ENCODE measurements around the gene HIRA.

Gene HIRA

DNA sequence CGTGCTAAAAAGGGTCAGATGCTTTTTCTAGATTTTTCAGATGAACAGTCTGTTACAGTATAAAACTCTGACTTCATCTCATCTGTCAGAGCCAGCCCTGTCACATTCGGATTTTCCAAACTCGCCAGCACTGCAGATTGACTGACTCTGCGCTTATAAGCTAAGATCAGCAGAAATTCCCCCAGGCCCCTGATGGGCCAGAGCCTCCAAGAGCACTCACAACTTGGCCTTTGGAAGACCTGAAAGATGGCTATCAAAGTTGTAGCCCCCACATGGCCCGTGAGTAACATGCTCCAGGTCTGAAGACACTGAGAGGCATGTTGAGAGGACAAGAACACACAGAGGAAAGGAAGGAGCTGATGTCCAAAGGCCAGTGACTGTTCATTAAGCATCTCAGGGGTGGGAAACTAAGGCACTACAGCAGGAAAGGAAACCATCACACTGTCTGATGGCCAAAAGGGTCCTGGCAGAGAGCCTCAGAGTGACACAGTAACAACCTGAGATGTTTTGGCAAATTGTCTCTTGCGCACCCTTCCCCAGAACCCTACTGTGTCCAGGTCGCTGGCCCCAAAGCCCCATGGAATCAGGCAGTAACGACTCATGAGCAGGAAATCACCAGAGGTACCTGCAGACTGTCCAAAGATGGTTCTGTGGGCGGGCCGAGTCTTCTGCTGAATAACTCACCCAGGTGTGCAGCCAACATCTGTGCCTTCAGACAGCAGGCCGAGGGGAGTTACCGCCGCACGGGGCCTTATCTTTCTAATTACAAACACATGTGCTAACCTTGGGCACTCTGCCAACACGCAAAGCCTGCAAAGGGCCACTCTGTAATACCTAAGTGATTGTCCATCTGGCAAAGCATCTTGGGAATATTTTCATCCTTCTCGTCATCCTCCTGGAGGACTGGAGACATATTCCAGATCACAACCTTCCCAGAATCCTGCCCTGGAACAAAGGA is 23.6 kb downstream of the HIRA start:
- no peak for DNase-seq

DNA sequence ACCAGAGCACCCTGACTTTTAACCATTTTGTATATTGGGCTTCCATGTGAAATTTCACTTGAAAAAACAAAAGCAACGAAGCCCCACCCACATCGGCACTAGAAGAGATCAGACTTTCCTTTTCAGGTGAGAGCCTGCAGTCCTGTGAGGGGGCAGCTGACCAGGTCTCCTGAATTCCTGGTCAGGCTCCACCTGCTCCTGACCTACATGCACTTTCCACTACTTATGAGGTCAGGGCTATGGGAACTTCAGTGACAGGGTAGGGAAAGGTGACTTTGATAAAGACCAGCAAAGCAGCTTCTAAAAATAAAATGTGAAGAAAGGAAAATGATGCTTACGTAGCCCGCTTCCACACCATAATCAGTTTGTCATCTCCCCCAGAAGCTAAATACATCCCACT is 24.7 kb downstream of the HIRA start:
- DNase-seq = no peak

GRCh38 chr22:19406281-19406811 is 25.2 kb downstream of the HIRA start:
- DNase-seq = no peak

DNA sequence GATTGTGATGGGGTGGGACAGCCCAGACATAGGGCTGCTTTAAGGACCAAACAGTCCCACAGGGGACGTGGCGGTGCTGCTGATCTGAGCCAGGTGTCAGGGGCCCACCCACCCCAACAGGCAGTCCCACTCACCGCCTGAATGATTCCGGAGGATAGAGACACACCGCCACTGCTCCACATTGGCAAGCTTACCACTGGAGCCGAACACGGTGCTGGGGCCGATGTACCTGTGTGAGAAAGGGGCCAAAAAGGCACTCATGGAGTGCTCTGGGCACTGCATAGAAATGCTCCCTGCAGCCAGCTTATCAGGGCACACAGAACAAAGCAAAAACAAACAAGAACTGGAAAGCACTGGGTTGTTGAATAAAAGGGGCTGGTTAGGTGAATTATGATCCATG is 25.9 kb downstream of the HIRA start:
- DNase-seq = no peak

- no peak for DNase-seq
These were observed 26.4 kb downstream of the HIRA start for GRCh38 chr22:19405133-19405532.

DNA sequence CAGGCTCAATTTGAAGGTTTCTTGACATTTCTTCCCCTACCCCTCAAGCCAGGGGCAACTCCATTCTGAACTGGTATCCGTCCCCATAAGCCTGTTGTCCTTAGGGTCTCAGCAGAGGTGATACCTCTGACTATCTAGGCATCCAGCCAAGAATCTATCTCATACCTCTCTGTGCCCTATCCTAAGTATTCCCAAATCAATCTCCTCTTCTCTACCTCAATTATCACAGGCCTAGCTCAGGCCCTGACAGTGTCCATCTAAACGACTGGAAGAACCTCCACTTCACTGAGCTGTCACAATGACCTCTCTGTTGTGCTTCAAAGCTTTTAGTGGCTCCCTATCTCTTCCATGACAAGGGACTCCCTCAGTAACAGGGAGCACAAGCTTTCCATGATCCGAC is 26.9 kb downstream of the HIRA start:
- no peak for DNase-seq

GRCh38 chr22:19402642-19403191 is 28.8 kb downstream of the HIRA start:
- no peak for DNase-seq

DNA sequence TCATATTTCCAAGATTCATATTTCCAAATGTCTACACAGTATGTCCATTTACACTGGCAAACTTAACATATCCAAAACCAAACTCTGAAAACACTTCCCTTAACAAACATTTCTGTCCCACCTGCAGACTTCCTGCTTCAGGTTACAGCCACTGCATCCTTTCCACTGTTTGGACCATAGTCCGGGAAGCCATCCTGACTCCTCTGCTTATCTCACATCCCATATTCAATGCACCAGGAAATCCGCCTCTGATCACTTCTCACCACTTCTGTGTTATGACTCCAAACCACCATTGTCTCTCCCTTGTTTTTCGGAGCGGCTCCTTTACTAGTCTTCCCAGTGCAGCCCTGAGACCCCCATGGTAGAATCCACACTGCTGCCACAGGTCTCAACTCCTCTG is 30.1 kb downstream of the HIRA start:
- DNase-seq = no peak

DNA sequence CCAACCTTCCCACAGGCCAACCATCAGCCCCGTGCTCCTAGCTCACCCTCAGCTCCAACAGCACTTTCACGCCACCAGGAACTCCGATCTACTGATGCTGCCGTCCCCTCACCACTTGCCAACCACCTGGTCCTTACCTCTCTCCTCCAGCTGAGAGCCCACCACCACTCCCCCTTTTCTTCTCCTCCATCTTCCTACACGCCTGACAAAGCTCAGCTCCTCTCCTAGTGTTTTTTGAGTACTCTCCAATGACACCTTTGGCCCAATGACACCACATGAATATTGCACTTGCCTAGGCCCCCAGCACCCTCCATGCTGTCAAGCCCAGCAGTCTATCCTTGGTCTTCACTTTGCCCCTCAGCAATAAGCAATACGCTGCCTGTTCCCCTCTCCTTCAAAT is 30.7 kb downstream of the HIRA start:
- no peak for DNase-seq

DNA sequence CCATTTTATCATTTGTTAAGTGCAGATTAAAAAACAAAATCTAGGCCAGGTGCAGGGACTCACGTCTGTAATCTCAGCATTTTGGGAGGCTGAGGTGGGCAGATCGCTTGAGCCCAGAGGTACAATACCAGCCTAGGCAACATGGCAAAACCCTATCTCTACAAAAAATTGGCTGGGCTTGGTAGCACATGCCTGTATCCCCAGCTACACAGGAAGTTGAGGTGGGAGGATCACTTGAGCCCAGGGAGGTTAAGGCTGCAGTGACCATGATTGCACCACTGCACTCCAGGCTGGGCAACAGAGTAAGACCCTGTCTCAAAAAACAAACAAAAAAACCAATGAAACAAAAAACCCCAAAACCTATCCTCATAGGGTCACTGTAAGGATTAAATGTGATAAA is 32.9 kb downstream of the HIRA start:
- no peak for DNase-seq

DNA sequence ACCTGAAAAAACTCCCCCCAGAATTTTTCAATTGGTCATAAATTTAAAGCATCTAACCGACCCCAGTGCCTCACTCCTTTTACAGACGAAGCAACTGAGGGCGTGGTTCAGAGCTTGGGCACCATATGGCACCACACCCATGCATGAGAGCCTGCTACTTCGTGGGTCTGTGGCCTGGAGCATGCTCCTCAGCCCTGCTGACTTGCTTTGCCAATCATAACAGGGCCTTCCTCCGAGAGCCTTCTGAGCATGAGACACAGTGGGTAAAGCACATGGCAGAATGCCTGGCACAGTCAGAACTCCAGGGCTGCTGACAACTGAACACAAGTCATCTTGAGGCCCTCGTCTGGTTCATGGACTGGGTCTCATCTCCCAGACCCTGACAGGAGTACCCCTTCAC is 33.3 kb downstream of the HIRA start:
- DNase-seq = no peak

DNA sequence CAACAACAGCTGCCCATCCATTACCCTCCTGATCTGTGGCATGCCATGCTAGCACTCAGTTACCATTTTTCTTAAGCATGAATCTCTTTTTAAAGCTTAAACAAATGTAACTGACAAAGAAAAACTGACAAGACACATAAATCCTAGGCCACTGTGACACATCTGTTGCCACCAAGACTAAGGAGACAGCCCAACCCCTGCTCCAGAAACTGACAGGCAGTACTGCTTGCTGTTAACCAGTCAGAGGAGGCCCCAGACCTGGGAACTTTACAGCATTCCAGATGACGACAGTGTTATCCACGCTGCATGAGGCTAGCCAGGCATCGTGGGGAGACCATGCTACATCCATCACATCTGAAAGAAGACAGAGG is 33.8 kb downstream of the HIRA start:
- no peak for DNase-seq

DNA sequence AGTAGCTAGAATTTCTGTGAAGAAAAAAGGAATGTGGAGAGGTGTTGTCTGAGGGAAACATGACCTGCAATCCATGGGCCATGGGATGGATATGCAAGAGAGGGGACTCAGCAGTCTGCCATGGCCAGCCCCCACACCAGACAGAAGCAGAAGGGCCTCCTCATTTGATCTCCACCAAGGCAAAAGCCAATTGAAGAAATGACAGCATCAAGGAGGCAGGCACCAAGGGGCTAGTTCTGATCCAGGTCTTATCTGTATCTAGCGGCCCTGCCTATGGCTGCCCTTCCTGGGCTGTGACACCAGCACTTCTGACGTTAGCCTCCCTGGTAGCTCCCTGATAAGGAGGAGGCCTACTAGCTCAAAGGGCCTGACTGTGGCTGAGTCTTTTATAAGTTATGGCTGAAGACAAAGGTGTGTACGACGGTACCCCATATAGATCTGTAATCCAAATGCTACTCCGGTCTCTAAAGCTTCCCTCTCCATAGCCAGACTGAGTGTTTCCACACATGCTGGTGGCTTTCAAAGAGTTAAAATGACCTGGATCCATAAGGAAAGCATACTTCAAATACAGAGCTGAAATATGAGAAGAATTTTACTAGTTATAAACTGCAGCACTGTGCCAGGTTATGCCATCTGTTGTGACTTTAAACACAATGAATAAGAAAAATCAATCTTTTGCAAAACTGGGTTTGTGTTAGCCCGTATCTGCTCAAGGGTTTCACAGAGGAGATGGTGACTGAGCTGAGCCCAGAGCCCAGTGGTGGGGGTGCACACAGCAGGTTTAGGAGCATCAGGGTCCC is 34.4 kb downstream of the HIRA start:
- no peak for DNase-seq

- no peak for DNase-seq
These were observed 35.0 kb downstream of the HIRA start for GRCh38 chr22:19396561-19396933.

GRCh38 chr22:19395276-19395675 is 36.3 kb downstream of the HIRA start:
- DNase-seq = no peak

DNA sequence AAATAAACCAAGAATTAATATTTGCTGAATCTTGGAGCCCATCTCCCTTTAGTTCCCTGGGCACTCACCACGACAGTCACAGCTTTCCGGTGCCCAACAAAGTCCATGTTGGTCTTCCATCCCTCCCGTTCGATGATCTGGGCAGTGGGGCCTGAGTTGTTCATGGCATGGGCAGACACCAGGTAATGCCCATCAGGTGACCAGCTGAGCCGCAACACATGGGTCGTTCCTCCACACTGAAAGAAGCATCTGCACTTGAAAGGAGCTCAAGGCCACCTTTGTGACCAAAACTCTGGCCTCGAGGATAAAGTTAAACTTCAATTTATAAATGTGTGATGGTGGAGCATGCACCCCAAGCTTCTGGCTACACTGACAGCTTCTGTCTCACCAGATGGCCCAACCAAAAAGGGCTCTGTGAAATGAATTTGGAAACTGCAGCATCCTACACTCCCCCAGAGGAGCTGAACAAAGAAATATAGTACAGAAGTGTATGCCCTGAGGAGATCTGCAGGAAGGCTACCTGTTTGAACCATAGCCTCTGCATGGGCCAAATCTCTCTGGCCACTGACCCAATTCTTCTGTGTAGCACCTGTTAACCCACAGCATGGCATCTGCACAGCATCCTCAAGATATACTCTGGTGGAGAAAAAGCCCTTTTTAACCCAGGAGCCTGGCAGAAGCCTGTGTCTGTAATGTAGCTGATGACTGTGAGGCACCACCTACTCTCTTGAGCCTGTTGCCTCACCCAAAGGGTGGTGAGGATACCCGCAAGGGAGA is 37.1 kb downstream of the HIRA start:
- no peak for DNase-seq

GRCh38 chr22:19393704-19394103 is 37.8 kb downstream of the HIRA start:
- DNase-seq = no peak

DNA sequence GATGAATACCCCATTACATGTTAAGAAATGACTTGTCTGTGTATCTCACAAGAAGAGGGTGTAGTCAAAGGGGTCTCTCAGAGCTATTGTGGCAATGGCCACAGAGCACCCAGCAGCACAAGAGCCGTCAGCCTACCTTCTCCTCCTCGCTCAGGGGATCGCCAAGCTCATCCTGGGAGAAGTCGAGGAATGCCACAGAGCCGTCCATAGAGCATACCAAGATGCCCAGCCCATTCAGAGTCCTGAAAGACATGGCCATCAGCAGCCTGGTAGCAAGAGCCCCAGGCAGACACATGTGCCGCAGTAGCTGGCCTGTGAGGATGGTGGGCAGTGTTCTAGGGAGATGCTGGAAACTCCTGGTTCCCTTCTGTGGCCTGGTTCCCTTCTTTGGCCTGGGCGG is 44.0 kb downstream of the HIRA start:
- no peak for DNase-seq

- DNase-seq = no peak
These were observed 44.5 kb downstream of the HIRA start for GRCh38 chr22:19387038-19387437.

- DNase-seq = no peak
These were observed 45.3 kb downstream of the HIRA start for GRCh38 chr22:19386248-19386647.

GRCh38 chr22:19385221-19385906 is 46.2 kb downstream of the HIRA start:
- DNase-seq = no peak

DNA sequence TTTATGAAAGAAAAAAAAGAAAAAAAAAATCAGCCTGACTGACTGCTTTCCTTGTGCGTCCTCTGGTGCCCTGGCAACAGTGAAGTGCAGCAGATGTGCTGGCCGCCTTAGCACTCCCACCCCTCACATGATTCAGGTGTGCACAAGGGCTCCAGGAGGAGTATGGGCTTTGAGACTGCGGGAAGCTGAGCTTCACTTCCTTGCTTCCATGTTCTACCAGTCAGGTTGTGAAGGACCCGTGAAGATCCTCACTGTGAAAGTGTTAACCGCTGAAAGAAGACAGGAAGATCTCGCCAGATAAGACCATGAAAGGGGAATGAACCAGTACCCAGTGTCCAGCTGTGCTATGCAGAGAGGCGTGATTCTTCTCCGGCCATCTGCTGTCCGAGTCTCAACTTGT is 48.2 kb downstream of the HIRA start:
- DNase-seq = no peak
